Ishikawa (cell line): ENCODE measurements around the gene CDKN2AIPNL.

Experiments
- TAF1 ChIP-seq: IDR thresholded peaks from 2 replicates; pipeline ENCODE4 v1.6.1; 2012; ENCODE audit warnings: low read depth, mild to moderate bottlenecking
- USF1 ChIP-seq: IDR thresholded peaks from 2 replicates; pipeline ENCODE4 v1.6.1; 2012

- TF ChIP-seq TAF1 = no peak
- peak; percentile 29; the same call in 1 of the 2 replicates for TF ChIP-seq USF1
These were observed 15.4 kb downstream of the CDKN2AIPNL start for GRCh38 chr5:134396274-134396673.
